ENCODE measurements around the gene RNF7.

- TF ChIP-seq CTCF (IDR thresholded peaks at IDR 0.05; ENCODE audit: low read depth, low read length): no peak
- no peak for TF ChIP-seq EZH2phosphoT487 (IDR thresholded peaks at IDR 0.05; ENCODE audit: low read depth)
Measured at GRCh38 chr3:141790171-141790570, 52.1 kb downstream of the RNF7 start.

All from OCI-LY3 (cell line).